Measurements from ENCODE around the gene SPTBN1. TPM values are rescaled to one million over a fixed set of nuclear protein-coding genes. Genes with fewer than 3 reads are reported as not detected.

Gene SPTBN1
- total and polyA plus RNA-seq, 2 experiments from 2014 or later = 58.1 to 204 TPM

GRCh38 chr2:54602736-54603322 lies 146.7 kb downstream of the SPTBN1 start:
- Mint-ChIP-seq H3K4me3 (no peak overlapping the region), H3K9me3 (no peaks in the 10 kb centered on the region), H3K27me3 (ENCODE audit: insufficient read depth, low read depth, poor library complexity) (peaks cover 5% of the 10 kb centered on the region), H3K4me1 (peaks cover 57% of the 10 kb centered on the region), H3K36me3 (ENCODE audit: low read depth) (peaks cover 29% of the 10 kb centered on the region), H3K27ac (peak overlapping the region; percentile 19; the same call in 1 of the 2 replicates)
- ATAC-seq (peak; percentile 9; the same call in 2 of the 3 replicates), DNase-seq (ENCODE audit: low spot score) (no peak)
- no peak overlapping the region for H3K4me3 ChIP-seq
- no peaks in the 10 kb centered on the region for H3F3A ChIP-seq (replicated peaks; ENCODE audit: low read depth)
- peaks cover 65% of the 10 kb centered on the region for H4K20me1 ChIP-seq (replicated peaks; ENCODE audit: insufficient read depth)
- H3K27ac ChIP-seq (ENCODE audit: low read depth) = no peak overlapping the region
- H3K27me3 ChIP-seq (ENCODE audit: insufficient read depth) = no peaks in the 10 kb centered on the region
- H3K9me2 ChIP-seq (ENCODE audit: insufficient read depth) = peaks cover 10% of the 10 kb centered on the region
- H3K4me2 ChIP-seq = no peak overlapping the region
- H3K4me1 ChIP-seq (ENCODE audit: insufficient read depth) = peaks cover 38% of the 10 kb centered on the region
- TF ChIP-seq REST (IDR thresholded peaks at IDR 0.05; ENCODE audit: unreplicated experiment) (no peak), ZNF462 (CRISPR knock-in tag; IDR thresholded peaks at IDR 0.05) (no peak), STAT1 (IDR thresholded peaks at IDR 0.05; ENCODE audit: unreplicated experiment) (no peak), JUNB (IDR thresholded peaks at IDR 0.05; ENCODE audit: unreplicated experiment) (no peak), EZH2 (IDR thresholded peaks at IDR 0.05; ENCODE audit: low read depth, unreplicated experiment) (no peak), POLR2AphosphoS5 (IDR thresholded peaks at IDR 0.05; ENCODE audit: low read depth) (no peak), CREB1 (CRISPR knock-in tag; IDR thresholded peaks at IDR 0.05; ENCODE audit: low read depth) (no peak), ZNF331 (CRISPR knock-in tag; IDR thresholded peaks at IDR 0.05; ENCODE audit: low read depth) (no peak), ETS1 (IDR thresholded peaks at IDR 0.05) (no peak), ZNF114 (CRISPR knock-in tag; IDR thresholded peaks at IDR 0.05) (no peak), EZH2phosphoT487 (IDR thresholded peaks at IDR 0.05; ENCODE audit: unreplicated experiment) (no peak), NANOG (IDR thresholded peaks at IDR 0.05; ENCODE audit: borderline replicate concordance) (no peak)
- TF ChIP-seq, protein P1, sequence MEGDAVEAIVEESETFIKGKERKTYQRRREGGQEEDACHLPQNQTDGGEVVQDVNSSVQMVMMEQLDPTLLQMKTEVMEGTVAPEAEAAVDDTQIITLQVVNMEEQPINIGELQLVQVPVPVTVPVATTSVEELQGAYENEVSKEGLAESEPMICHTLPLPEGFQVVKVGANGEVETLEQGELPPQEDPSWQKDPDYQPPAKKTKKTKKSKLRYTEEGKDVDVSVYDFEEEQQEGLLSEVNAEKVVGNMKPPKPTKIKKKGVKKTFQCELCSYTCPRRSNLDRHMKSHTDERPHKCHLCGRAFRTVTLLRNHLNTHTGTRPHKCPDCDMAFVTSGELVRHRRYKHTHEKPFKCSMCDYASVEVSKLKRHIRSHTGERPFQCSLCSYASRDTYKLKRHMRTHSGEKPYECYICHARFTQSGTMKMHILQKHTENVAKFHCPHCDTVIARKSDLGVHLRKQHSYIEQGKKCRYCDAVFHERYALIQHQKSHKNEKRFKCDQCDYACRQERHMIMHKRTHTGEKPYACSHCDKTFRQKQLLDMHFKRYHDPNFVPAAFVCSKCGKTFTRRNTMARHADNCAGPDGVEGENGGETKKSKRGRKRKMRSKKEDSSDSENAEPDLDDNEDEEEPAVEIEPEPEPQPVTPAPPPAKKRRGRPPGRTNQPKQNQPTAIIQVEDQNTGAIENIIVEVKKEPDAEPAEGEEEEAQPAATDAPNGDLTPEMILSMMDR (conservative IDR thresholded peaks at IDR 0.05; ENCODE audit: low read depth in 2 of 2) = no peak
- H3K79me2 ChIP-seq (replicated peaks; ENCODE audit: insufficient read depth) = peaks cover 100% of the 10 kb centered on the region
- H3K36me3 ChIP-seq (ENCODE audit: insufficient read depth) = peaks cover 4% of the 10 kb centered on the region; the same call in 1 of the 2 replicates
- no peak overlapping the region for H2AFZ ChIP-seq

All from GM23338 (cell line).